GM19372 (cell line): ENCODE measurements around the gene ZNF641.

Experiments used
- ATAC-seq: cut with Tn5 transposase; IDR thresholded peaks from one replicate; pipeline ENCODE4 v1.9.1; 2021; ENCODE audit warnings: mild to moderate bottlenecking, low read depth, moderate library complexity; ENCODE audit not compliant: unreplicated experiment

The ZNF641 gene

GRCh38 chr12:48350249-48351021 is at the start of gene ZNF641:
ZNF641 (minus strand) TSS chr12:48350919; CDS start chr12:48348090, 2,829 bp downstream.
- peak; percentile 81 for ATAC-seq

GRCh38 chr12:48390026-48390425 is 39.3 kb upstream of the ZNF641 start:
- no peak for ATAC-seq

- no peak for ATAC-seq
Measured at GRCh38 chr12:48389409-48389808, 38.7 kb upstream of the ZNF641 start.

- no peak for ATAC-seq
Measured at GRCh38 chr12:48388938-48389337, 38.2 kb upstream of the ZNF641 start.

GRCh38 chr12:48388460-48388859 is 37.7 kb upstream of the ZNF641 start:
- no peak for ATAC-seq

- no peak for ATAC-seq
Measured at GRCh38 chr12:48380596-48380995, 29.9 kb upstream of the ZNF641 start.

- ATAC-seq = no peak
Measured at GRCh38 chr12:48379794-48380193, 29.1 kb upstream of the ZNF641 start.

GRCh38 chr12:48377646-48378045 is 26.9 kb upstream of the ZNF641 start:
- ATAC-seq = no peak

- no peak for ATAC-seq
Measured at GRCh38 chr12:48374164-48374563, 23.4 kb upstream of the ZNF641 start.

- no peak for ATAC-seq
Measured at GRCh38 chr12:48366131-48366530, 15.4 kb upstream of the ZNF641 start.

GRCh38 chr12:48361664-48362339 is 11.1 kb upstream of the ZNF641 start:
- no peak for ATAC-seq

GRCh38 chr12:48358937-48359513 is 8.3 kb upstream of the ZNF641 start:
- no peak for ATAC-seq

GRCh38 chr12:48356041-48356768 is 5.5 kb upstream of the ZNF641 start:
- no peak for ATAC-seq

GRCh38 chr12:48352157-48352760 is 1.5 kb upstream of the ZNF641 start:
- no peak for ATAC-seq

GRCh38 chr12:48351022-48351708 is 446 bp upstream of the ZNF641 start:
- ATAC-seq = peak; percentile 51

- no peak for ATAC-seq
Measured at GRCh38 chr12:48349471-48349870, 1.2 kb downstream of the ZNF641 start.

GRCh38 chr12:48342980-48343379 is 7.7 kb downstream of the ZNF641 start:
- ATAC-seq = no peak

GRCh38 chr12:48340943-48341342 is 9.8 kb downstream of the ZNF641 start:
- no peak for ATAC-seq

- no peak for ATAC-seq
Measured at GRCh38 chr12:48339442-48340117, 11.1 kb downstream of the ZNF641 start.
